ENCODE measurements around the gene NHLRC2. TPM values are rescaled to one million over a fixed set of nuclear protein-coding genes. Genes with fewer than 3 reads are reported as not detected.
"Not testable (repeated sequence)": the region's sequence is repeated elsewhere in the genome, so short reads cannot be mapped to it uniquely, and the experiment has no call there.

NHLRC2 gene
- total RNA-seq, 1 donor from 2014 or later, result 39.9 TPM

- Mint-ChIP-seq H3K4me1 (peaks cover 14% of the 10 kb centered on the region), H3K36me3 (no peaks in the 10 kb centered on the region), H3K9me3 (no peaks in the 10 kb centered on the region), H3K27ac (no peak overlapping the region), H3K4me3 (no peak overlapping the region), H3K27me3 (ENCODE audit: low read depth) (no peaks in the 10 kb centered on the region)
- no peak for DNase-seq (ENCODE audit: low spot score in 2 of 2, unreplicated experiment in 2 of 2)
- no peak for TF ChIP-seq CTCF (IDR thresholded peaks at IDR 0.05; ENCODE audit: unreplicated experiment)
These were observed 34.0 kb upstream of the NHLRC2 start for GRCh38 chr10:113820507-113820906.

GRCh38 chr10:113821306-113821705, 33.2 kb upstream of the NHLRC2 start:
- H3K27me3 Mint-ChIP-seq (ENCODE audit: low read depth); H3K36me3 Mint-ChIP-seq; H3K4me3 Mint-ChIP-seq; H3K9me3 Mint-ChIP-seq; H3K27ac Mint-ChIP-seq; DNase-seq (ENCODE audit: low spot score in 2 of 2, unreplicated experiment in 2 of 2): not testable (repeated sequence)
- peaks cover 14% of the 10 kb centered on the region for H3K4me1 Mint-ChIP-seq

- Mint-ChIP-seq H3K9me3 (no peaks in the 10 kb centered on the region), H3K4me1 (peaks cover 14% of the 10 kb centered on the region), H3K4me3 (no peak overlapping the region), H3K36me3 (no peaks in the 10 kb centered on the region), H3K27me3 (ENCODE audit: low read depth) (no peaks in the 10 kb centered on the region), H3K27ac (no peak overlapping the region)
- no peak for TF ChIP-seq CTCF (IDR thresholded peaks at IDR 0.05; ENCODE audit: unreplicated experiment)
- no peak for DNase-seq (ENCODE audit: low spot score in 2 of 2, unreplicated experiment in 2 of 2)
These were observed 32.3 kb upstream of the NHLRC2 start for GRCh38 chr10:113822174-113822573.

- H3K4me1 Mint-ChIP-seq, result peaks cover 14% of the 10 kb centered on the region
- no peak overlapping the region for H3K4me3 Mint-ChIP-seq
- no peak overlapping the region for H3K27ac Mint-ChIP-seq
- DNase-seq (ENCODE audit: low spot score in 2 of 2, unreplicated experiment in 2 of 2), result no peak
- no peaks in the 10 kb centered on the region for H3K27me3 Mint-ChIP-seq (ENCODE audit: low read depth)
- TF ChIP-seq CTCF (IDR thresholded peaks at IDR 0.05; ENCODE audit: unreplicated experiment), result no peak
- H3K36me3 Mint-ChIP-seq, result no peaks in the 10 kb centered on the region
- peaks cover under 1% of the 10 kb centered on the region for H3K9me3 Mint-ChIP-seq
These were observed 31.1 kb upstream of the NHLRC2 start for GRCh38 chr10:113823389-113823788.

- peaks cover 4% of the 10 kb centered on the region for H3K27me3 Mint-ChIP-seq (ENCODE audit: low read depth)
- peaks cover 4% of the 10 kb centered on the region for H3K9me3 Mint-ChIP-seq
- H3K4me1 Mint-ChIP-seq, result peaks cover 15% of the 10 kb centered on the region
- no peaks in the 10 kb centered on the region for H3K36me3 Mint-ChIP-seq
- H3K27ac Mint-ChIP-seq, result no peak overlapping the region
- no peak overlapping the region for H3K4me3 Mint-ChIP-seq
- TF ChIP-seq CTCF (IDR thresholded peaks at IDR 0.05; ENCODE audit: unreplicated experiment), result no peak
- no peak for DNase-seq (ENCODE audit: low spot score in 2 of 2, unreplicated experiment in 2 of 2)
These were observed 28.7 kb upstream of the NHLRC2 start for GRCh38 chr10:113825791-113826190.

- peaks cover 18% of the 10 kb centered on the region for H3K4me1 Mint-ChIP-seq
- not testable (repeated sequence) for H3K27me3 Mint-ChIP-seq (ENCODE audit: low read depth); H3K36me3 Mint-ChIP-seq; H3K27ac Mint-ChIP-seq; DNase-seq (ENCODE audit: low spot score in 2 of 2, unreplicated experiment in 2 of 2); H3K4me3 Mint-ChIP-seq; H3K9me3 Mint-ChIP-seq
These were observed 25.9 kb upstream of the NHLRC2 start for GRCh38 chr10:113828567-113828966.

GRCh38 chr10:113842171-113842570, 12.3 kb upstream of the NHLRC2 start:
- peaks cover 8% of the 10 kb centered on the region for H3K36me3 Mint-ChIP-seq
- no peaks in the 10 kb centered on the region for H3K27me3 Mint-ChIP-seq (ENCODE audit: low read depth)
- H3K4me3 Mint-ChIP-seq, result no peak overlapping the region
- DNase-seq (ENCODE audit: low spot score in 2 of 2, unreplicated experiment in 2 of 2), result no peak
- H3K4me1 Mint-ChIP-seq, result peaks cover 6% of the 10 kb centered on the region
- no peak for TF ChIP-seq CTCF (IDR thresholded peaks at IDR 0.05; ENCODE audit: unreplicated experiment)
- H3K9me3 Mint-ChIP-seq, result no peaks in the 10 kb centered on the region
- no peak overlapping the region for H3K27ac Mint-ChIP-seq

Measured in mesothelial cell of epicardium (in vitro differentiated cells).